NCI-H510A treated with DMSO at 0.1 percent for 48 hours (cell line): ENCODE data around the gene DPP7.

Experiments used
- DNase-seq: peaks from one replicate; lab custom pipeline; 2025; lab: John Stamatoyannopoulos, UW

The DPP7 gene

GRCh38 chr9:137110911-137111787 is 3.4 kb downstream of the DPP7 start:
- DNase-seq: no peak

GRCh38 chr9:137110147-137110910 is 4.2 kb downstream of the DPP7 start:
- DNase-seq: no peak

- DNase-seq: no peak
Measured at GRCh38 chr9:137109250-137110146, 5.0 kb downstream of the DPP7 start.

GRCh38 chr9:137108608-137109249 is 5.8 kb downstream of the DPP7 start:
- DNase-seq: no peak

- DNase-seq: no peak
Measured at GRCh38 chr9:137107982-137108381, 6.6 kb downstream of the DPP7 start.

- no peak for DNase-seq
Measured at GRCh38 chr9:137107312-137107921, 7.1 kb downstream of the DPP7 start.

GRCh38 chr9:137106662-137107250 is 7.8 kb downstream of the DPP7 start:
- DNase-seq: no peak

- no peak for DNase-seq
Measured at GRCh38 chr9:137105814-137106661, 8.5 kb downstream of the DPP7 start.

- DNase-seq: no peak
Measured at GRCh38 chr9:137103206-137103999, 11.1 kb downstream of the DPP7 start.

- no peak for DNase-seq
Measured at GRCh38 chr9:137099231-137099630, 15.3 kb downstream of the DPP7 start.

GRCh38 chr9:137097761-137098462 is 16.6 kb downstream of the DPP7 start:
- DNase-seq: no peak

- no peak for DNase-seq
Measured at GRCh38 chr9:137096785-137097546, 17.6 kb downstream of the DPP7 start.

- DNase-seq: no peak
Measured at GRCh38 chr9:137095664-137096517, 18.6 kb downstream of the DPP7 start.

- no peak for DNase-seq
Measured at GRCh38 chr9:137089232-137089947, 25.1 kb downstream of the DPP7 start.

- DNase-seq: no peak
Measured at GRCh38 chr9:137088121-137088520, 26.4 kb downstream of the DPP7 start.

GRCh38 chr9:137087409-137087925 is 27.1 kb downstream of the DPP7 start:
- no peak for DNase-seq
